HEK293 (cell line): ENCODE results near the gene C11orf91.

Experiments
- WT1 ChIP-seq: fragments of 450-650 bp; formaldehyde crosslinking; IDR thresholded peaks from 2 replicates; pipeline ENCODE4 v1.5.1; 2016; ENCODE audit warnings: missing biosample characterization, missing genetic modification characterization
- YY1 ChIP-seq: fragments of 450-650 bp; formaldehyde crosslinking; IDR thresholded peaks from 2 replicates; pipeline ENCODE4 v1.5.1; 2018; ENCODE audit warnings: missing biosample characterization, missing genetic modification characterization
- ZBTB21 ChIP-seq: fragments of 450-650 bp; formaldehyde crosslinking; IDR thresholded peaks from 2 replicates; pipeline ENCODE4 v1.5.1; 2017; ENCODE audit warnings: missing biosample characterization, missing genetic modification characterization
- ZNF302 ChIP-seq: fragments of 450-650 bp; formaldehyde crosslinking; IDR thresholded peaks from 2 replicates; pipeline ENCODE4 v1.5.1; 2016; ENCODE audit warnings: missing biosample characterization, missing genetic modification characterization, low read depth
- ZNF654 ChIP-seq: fragments of 450-650 bp; formaldehyde crosslinking; IDR thresholded peaks from 2 replicates; pipeline ENCODE4 v1.5.1; 2016; ENCODE audit warnings: low read depth, missing biosample characterization, missing genetic modification characterization
- ZNF707 ChIP-seq: fragments of 450-650 bp; formaldehyde crosslinking; IDR thresholded peaks from 2 replicates; pipeline ENCODE4 v1.5.1; 2016; ENCODE audit warnings: missing biosample characterization, missing genetic modification characterization
- ZXDB ChIP-seq: fragments of 450-650 bp; formaldehyde crosslinking; IDR thresholded peaks from 2 replicates; pipeline ENCODE4 v1.5.1; 2016; ENCODE audit warnings: missing biosample characterization, missing genetic modification characterization
- TF ChIP-seq, protein P1 (sequence below): fragments of 450-650 bp; formaldehyde crosslinking; IDR thresholded peaks from 2 replicates; pipeline ENCODE4 v1.5.1; 2016; ENCODE audit warnings: missing biosample characterization, missing genetic modification characterization
- TF ChIP-seq, protein P2 (sequence below): fragments of 450-650 bp; formaldehyde crosslinking; IDR thresholded peaks from 2 replicates; pipeline ENCODE4 v1.5.1; 2016; ENCODE audit warnings: missing biosample characterization, missing genetic modification characterization
- TF ChIP-seq, protein P3 (sequence below): fragments of 450-650 bp; formaldehyde crosslinking; IDR thresholded peaks from 2 replicates; pipeline ENCODE4 v1.5.1; 2016; ENCODE audit warnings: missing biosample characterization, missing genetic modification characterization

DNA sequence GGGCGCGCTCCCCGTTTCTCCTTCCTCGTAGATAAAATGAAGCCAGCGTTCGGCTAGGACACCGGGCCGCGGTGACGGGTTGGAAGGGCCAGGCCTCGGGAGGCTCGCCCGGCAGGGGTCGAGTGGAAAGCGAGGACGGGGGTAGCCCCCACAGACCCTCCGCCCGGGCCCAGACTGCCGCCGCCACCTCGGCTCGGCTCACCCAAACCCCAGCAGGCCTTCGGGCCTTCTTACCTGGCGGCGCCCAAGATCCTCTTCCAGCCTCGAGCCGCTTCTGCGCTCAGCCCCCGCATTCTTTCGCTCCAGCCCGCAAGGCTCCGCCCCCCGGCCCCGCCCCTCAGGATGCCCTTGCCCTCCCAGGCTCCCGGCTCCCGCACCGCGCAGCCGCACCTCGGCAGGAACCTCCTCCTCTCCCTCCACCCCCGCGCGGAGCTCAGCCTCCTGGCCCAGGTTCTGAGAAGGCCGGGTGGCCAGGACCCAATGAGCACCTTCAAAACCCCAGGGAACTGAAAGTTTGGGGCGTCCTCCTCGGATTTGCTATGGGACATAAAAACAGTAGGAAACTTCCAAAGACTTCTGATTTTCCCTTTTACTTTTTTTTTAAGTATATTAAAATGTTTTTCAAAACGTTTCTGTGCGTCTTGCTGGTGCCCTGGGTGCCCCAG is 35.7 kb upstream of the C11orf91 start, which contains the start of gene CD59:
- TF ChIP-seq, protein P1, sequence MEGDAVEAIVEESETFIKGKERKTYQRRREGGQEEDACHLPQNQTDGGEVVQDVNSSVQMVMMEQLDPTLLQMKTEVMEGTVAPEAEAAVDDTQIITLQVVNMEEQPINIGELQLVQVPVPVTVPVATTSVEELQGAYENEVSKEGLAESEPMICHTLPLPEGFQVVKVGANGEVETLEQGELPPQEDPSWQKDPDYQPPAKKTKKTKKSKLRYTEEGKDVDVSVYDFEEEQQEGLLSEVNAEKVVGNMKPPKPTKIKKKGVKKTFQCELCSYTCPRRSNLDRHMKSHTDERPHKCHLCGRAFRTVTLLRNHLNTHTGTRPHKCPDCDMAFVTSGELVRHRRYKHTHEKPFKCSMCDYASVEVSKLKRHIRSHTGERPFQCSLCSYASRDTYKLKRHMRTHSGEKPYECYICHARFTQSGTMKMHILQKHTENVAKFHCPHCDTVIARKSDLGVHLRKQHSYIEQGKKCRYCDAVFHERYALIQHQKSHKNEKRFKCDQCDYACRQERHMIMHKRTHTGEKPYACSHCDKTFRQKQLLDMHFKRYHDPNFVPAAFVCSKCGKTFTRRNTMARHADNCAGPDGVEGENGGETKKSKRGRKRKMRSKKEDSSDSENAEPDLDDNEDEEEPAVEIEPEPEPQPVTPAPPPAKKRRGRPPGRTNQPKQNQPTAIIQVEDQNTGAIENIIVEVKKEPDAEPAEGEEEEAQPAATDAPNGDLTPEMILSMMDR (tag by site-specific recombination): no peak
- TF ChIP-seq, protein P2, sequence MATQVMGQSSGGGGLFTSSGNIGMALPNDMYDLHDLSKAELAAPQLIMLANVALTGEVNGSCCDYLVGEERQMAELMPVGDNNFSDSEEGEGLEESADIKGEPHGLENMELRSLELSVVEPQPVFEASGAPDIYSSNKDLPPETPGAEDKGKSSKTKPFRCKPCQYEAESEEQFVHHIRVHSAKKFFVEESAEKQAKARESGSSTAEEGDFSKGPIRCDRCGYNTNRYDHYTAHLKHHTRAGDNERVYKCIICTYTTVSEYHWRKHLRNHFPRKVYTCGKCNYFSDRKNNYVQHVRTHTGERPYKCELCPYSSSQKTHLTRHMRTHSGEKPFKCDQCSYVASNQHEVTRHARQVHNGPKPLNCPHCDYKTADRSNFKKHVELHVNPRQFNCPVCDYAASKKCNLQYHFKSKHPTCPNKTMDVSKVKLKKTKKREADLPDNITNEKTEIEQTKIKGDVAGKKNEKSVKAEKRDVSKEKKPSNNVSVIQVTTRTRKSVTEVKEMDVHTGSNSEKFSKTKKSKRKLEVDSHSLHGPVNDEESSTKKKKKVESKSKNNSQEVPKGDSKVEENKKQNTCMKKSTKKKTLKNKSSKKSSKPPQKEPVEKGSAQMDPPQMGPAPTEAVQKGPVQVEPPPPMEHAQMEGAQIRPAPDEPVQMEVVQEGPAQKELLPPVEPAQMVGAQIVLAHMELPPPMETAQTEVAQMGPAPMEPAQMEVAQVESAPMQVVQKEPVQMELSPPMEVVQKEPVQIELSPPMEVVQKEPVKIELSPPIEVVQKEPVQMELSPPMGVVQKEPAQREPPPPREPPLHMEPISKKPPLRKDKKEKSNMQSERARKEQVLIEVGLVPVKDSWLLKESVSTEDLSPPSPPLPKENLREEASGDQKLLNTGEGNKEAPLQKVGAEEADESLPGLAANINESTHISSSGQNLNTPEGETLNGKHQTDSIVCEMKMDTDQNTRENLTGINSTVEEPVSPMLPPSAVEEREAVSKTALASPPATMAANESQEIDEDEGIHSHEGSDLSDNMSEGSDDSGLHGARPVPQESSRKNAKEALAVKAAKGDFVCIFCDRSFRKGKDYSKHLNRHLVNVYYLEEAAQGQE: no peak
- TF ChIP-seq ZBTB21 (tag by site-specific recombination): no peak
- no peak for TF ChIP-seq WT1
- TF ChIP-seq, protein P3, sequence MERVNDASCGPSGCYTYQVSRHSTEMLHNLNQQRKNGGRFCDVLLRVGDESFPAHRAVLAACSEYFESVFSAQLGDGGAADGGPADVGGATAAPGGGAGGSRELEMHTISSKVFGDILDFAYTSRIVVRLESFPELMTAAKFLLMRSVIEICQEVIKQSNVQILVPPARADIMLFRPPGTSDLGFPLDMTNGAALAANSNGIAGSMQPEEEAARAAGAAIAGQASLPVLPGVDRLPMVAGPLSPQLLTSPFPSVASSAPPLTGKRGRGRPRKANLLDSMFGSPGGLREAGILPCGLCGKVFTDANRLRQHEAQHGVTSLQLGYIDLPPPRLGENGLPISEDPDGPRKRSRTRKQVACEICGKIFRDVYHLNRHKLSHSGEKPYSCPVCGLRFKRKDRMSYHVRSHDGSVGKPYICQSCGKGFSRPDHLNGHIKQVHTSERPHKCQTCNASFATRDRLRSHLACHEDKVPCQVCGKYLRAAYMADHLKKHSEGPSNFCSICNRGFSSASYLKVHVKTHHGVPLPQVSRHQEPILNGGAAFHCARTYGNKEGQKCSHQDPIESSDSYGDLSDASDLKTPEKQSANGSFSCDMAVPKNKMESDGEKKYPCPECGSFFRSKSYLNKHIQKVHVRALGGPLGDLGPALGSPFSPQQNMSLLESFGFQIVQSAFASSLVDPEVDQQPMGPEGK (tag by site-specific recombination): peak; percentile 89
- peak; percentile 46; the same call in 1 of the 2 replicates for TF ChIP-seq ZXDB (tag by site-specific recombination)
- TF ChIP-seq ZNF707: no peak
- TF ChIP-seq ZNF302 (tag by site-specific recombination): no peak
- TF ChIP-seq YY1 (tag by site-specific recombination): no peak
- TF ChIP-seq ZNF654 (tag by site-specific recombination): no peak
